Measurements from ENCODE around the gene LAMB1.
A peak's percentile ranks its signal among the peaks of the same experiment; 100 is the strongest.
"Not testable (repeated sequence)": the region's sequence is repeated elsewhere in the genome, so short reads cannot be mapped to it uniquely, and the experiment has no call there.

LAMB1 gene

DNA sequence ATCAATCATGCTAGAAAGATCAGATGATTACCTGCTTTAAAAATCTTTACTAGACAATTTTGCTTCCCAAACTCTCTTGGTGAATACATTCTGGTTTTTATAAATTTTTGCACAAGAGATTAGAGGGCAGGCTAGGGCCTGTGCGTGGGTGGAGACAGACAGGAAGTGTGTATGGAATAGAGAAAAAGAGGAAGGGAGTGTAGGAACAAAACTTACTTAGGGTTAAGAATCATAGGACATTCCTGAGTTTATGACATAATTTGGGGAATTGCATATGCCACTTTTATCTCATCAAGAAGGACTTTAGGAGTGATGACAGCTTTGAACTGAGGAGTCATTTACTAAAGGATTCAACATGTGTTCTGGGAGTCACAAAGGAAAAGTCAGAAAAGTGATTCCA, 31.3 kb downstream of the LAMB1 start:
- DNase-seq (ENCODE audit: low read depth in 2 of 2) = peak; percentile 44 to 45

DNA sequence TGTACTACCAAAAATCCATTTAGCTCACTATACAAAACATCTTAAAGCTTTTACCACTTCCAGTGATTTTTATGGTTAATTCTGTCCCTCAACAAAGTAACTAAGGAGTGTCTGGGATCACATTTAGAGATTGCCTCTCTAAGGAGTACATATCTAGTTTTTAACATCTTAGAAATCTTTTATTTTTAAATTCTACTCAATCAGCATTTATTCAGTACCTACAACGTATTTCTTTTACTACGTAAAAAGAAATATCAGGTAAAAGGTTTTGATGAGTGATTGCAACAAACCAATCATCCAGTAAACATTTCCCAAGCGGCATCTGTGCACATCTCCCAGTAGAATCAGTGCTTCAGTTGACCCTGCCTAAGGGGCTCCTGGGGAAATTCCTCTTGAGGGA, 31.9 kb downstream of the LAMB1 start:
- DNase-seq (ENCODE audit: low read depth in 2 of 2) = no peak

DNA sequence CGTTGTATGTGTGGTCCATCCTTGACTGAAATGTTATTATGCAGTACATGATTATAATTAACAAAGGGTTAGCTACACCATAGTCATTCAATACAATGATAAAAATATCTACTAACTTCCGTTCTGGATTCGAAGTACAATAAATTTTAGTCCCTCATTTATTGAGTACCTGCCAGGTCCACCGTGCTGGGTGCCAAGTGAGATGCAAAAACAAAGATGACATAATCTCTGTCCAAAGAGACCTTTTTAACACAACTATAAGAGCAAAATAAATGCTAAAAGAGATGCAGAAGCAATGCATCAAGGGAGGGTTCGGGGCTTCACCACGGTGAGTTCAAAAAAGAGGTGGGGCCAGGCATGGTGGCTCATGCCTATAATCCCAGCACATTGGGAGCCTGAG, 33.1 kb downstream of the LAMB1 start:
- no peak for DNase-seq (ENCODE audit: low read depth in 2 of 2)

DNA sequence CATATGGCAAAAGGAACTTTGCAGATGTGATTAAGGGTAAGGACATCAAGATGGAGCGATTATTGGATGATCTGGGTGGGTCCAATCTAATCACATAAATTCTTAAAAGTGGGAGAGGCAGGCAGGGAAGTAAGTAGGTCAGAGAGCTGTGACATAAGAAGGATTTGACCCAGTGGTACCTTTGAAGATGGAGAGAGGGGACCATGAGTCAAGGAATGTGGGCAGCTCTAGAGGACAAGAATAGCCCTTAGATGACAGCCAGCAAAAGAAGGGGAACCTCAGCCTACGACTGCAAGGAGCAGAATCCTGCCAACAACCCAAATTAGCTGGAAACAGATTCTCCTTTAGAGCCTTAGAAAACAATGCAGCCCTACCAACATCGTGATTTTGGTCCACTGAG, 34.5 kb downstream of the LAMB1 start:
- DNase-seq (ENCODE audit: low read depth in 2 of 2) = no peak

DNA sequence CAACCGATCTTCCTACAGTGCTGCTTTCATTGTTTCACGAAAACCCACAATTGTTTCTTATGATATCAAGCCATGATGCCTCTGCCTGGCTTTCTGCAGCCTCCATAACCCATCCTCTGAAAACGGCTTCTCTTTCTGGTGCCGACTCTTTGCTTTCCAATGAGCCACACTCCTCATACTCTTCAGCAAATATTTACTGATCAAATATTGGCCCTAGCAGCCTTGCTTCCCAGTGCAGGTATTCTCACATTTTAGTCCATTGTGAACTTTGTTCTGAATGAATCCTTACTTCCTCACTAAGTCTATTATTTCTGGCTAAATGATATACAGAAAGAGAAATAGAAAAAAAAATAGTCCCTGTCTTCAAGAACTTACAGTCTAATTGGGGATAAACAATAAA, 35.5 kb downstream of the LAMB1 start:
- no peak for DNase-seq (ENCODE audit: low read depth in 2 of 2)

DNA sequence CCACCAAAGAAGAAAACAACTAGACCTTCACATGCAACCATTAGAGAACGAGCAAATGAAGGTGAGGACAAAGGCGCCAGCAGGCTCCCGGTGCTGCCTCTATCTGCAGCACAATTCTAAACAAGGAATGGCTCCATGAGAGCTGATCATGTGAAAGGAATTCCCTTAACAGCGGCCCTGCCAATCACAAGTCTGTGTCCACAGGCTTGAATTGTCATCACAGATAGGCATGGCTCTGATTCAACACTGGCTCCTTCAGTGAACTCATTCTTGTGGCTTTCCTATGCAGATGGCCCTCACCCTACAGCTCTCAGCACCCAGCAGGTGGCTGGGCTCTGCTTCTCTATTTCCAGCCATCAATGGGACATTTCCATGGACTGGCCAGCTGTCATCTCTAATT, 36.2 kb downstream of the LAMB1 start:
- no peak for DNase-seq (ENCODE audit: low read depth in 2 of 2)

DNA sequence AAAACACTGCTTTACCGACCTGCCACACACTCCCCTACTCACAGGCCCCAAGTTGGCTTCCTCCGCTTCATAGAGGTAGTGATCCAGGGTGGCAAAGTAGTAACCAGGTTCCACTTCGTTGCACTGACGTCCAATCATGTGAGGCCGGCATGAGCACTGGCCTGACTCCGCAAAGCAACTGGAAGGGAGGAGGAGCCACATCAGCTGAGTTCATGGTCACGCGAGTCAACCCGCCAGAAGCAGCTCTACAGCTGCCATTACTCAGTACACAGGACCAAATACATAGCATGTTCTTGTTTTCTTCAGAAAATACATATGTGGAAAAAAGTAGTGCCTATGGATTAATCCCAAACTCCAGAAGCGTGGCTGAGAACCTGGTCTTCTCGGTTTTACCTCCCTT, 38.5 kb downstream of the LAMB1 start:
- DNase-seq (ENCODE audit: low read depth in 2 of 2) = no peak

DNA sequence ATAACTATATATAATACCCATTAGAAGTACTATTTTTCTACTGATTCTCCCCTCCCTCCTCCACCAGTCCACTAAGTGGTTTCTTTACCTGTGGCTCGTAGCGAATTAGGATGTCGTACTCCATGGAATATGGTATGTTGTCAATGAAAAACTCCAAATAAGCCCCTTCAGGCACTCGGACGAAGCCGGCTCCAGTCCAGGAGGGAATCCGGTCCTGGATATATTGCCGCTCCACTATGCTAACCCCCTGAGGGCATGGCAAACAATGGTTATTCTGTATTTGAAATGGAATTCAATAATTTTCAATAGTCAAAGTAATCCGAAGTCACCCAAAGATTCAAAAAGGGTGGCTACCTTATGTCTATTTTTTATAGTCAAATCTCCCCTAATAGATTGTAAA, 40.1 kb downstream of the LAMB1 start:
- no peak for DNase-seq (ENCODE audit: low read depth in 2 of 2)

DNA sequence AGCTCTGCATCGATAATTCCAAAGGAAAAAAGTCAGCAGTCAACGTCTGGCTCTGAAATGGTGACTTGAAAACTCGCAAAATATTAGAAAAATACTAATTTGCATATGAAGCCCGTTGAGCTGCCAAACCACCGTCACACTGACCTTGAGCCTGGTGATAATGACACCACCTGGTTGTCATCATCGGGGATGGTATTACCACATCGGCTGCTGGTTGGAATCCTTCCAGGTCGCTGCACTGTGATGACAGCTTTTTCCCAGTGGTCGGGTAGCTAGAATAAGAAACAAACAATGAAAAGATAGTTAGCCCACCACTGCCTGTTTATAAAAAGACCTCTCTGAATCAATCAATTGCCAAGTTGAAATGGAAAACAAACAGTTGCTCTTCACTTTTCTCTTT, 41.6 kb downstream of the LAMB1 start:
- no peak for DNase-seq (ENCODE audit: low read depth in 2 of 2)

DNA sequence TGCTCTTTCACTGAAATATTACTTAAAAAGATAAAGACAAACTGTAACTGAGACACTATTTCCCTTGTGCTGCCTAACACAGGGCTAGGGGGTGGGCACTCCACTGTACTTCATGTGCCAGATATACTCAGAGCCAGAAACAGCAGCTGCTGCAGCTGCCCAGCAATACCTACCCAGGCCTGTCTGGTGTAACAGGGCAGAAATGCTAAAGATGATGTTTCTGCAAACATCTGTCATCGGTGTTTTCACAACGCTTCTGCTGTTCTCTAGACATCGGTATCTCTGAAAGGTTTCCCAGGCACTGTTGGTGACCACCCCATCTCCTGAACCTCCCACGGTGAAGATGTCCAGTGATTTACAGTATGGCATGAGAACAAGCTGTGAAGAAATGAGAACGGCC, 42.7 kb downstream of the LAMB1 start:
- DNase-seq (ENCODE audit: low read depth in 2 of 2) = no peak

DNA sequence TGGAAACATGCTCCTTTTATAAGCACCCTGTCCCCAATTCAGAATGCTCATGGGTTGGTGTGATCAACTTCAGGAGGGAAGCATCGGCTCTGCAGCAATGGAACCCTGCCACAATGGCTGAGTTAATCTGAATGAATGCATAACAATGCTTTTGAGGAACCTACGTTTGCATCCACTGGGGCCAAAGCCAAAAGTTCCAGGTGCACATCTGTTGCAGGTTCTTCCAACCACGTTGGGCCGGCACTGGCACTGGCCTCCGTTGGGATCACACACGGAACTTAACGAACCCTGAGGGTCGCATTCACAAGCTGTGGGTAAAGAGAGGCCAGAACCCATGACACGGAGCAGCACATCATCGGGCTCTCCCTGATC, 43.4 kb downstream of the LAMB1 start:
- DNase-seq (ENCODE audit: low read depth in 2 of 2) = no peak

DNA sequence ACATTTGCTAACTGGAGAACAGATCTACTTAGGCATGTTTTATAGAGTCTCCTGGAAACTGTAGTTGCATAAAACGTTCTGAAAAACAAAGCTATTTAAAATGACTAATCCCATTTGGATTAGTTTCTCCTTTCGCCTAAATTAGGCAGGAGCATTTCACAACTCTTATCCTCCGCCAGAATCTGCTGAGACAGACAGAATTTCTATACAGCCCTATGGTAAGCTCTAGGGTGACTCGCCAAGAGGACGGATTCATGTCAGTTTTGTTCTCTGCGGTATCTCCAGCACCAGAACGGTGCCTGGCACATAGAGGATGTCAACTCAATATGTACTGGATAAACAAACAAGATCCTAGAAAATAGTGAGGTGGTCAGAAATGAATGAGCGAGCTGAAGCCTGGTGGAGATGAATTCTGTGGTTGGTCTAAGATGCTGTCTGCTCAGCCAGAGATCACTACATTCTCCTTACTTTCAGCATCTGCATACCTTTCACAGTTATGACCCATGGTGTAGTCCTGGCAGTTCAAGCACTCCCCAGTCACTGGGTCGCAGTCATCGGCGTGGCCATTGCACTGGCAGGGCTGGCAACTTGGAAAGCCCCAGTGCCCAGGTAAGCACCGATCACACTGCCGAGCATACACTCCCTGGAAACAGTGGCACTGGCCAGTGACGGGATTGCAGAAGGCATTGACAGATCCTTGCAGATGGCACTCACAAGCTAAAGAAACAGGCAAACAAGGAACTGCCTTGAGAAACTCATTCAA, 44.0 kb downstream of the LAMB1 start:
- DNase-seq (ENCODE audit: low read depth in 2 of 2) = peak; percentile 78 to 82

DNA sequence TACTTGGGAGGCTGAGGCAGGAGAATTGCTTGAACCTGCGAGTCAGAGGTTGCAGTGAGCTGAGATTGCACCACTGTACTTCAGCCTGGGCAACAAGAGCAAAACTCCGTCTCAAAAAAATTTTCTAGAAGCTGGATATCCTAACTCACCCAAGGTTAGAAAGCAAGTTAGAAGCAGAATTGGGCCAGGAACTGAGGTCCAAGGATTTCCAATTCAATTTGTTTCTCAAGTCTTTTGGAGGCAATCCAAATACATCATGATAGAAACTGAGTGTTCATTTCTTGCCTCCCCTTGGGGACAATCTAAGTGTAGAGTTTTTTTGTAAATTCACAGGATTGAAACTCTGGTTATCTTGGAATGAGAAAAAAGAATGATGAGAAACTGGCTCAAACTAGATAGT, 45.5 kb downstream of the LAMB1 start:
- DNase-seq (ENCODE audit: low read depth in 2 of 2) = no peak

DNA sequence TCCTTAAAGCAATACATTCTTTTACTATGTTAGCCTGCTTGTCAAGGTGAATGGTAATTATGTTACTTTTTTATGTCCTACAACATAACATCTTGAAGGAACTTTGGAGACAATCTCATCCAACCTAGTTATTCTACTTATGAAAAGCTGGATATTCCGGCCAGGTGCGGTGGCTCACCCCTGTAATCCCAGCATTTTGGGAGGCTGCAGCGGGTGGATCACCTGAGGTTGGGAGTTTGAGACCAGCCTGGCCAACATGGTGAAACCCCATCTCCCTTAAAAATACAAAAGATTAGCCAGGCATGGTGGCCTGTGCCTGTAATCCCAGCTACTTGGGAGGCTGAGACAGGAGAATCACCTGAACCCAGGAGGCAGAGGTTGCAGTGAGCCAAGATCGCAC, 46.0 kb downstream of the LAMB1 start:
- DNase-seq (ENCODE audit: low read depth in 2 of 2) = not testable (repeated sequence)

DNA sequence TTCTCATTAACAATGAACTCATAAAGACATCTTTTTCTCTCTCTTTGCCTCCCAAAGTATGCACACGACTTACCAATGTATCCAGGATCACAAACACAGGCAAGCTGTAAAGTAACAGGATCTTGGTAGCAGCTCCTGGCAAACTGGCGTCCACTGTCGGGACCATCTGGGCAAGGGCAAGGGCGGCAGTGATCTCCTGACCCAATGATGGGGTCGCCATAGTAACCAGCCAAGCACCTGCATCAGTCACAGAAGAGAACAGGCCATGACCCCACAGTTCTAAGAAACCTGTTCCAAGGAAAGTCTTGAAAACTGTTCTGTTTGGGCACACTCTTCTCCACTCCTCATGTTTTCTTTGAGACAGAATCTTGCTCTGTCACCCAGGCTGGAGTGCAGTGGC, 47.6 kb downstream of the LAMB1 start:
- DNase-seq (ENCODE audit: low read depth in 2 of 2) = no peak

DNA sequence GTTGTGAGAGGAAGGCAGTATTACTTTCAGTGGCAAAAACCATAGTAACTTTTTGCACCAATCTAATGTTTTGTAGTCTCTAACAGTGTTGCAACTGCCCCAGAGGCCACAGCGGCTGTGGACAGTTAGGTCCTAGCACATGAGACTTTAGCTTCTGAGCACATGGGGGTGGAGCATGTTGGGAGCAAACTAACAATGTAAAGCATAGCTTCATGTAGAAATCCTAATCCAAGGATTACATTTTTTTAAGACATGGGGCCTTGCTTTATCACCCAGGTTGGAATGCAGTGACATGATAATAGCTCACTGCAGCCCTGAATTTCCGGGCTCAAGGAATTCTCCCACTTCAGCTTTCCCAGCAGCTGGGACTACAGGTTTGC, 49.0 kb downstream of the LAMB1 start:
- DNase-seq (ENCODE audit: low read depth in 2 of 2) = no peak

DNA sequence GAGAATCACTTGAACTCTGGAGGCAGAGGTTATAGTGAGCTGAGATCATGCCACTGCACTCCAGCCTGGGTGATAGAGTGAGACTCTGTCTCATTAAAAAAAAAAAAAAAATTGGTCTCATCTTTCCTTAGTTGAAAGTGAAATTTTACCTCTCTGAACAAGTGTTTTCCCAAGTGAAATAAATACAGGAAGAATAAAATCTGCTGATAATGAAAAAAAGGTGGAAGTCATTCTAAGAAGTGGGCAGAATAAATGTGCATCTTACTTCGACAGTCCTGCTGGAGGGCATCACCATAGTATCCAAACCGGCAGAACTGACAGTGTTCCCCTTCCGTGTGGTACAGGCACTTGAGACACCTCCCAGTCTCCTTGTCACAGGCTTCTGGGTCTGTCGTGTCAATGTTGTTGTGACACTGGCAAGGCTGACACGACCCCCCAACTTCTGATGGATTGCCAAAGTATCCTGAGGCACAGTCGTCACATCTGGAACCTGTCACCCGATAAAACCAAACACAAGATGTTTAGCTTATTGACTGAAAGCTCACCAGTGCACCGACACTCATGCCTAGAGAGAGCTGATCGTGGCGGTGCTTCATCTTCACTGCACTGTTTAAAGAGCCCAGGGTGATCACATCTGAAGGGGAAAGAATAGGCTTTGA, 49.6 kb downstream of the LAMB1 start:
- no peak for DNase-seq (ENCODE audit: low read depth in 2 of 2)

DNA sequence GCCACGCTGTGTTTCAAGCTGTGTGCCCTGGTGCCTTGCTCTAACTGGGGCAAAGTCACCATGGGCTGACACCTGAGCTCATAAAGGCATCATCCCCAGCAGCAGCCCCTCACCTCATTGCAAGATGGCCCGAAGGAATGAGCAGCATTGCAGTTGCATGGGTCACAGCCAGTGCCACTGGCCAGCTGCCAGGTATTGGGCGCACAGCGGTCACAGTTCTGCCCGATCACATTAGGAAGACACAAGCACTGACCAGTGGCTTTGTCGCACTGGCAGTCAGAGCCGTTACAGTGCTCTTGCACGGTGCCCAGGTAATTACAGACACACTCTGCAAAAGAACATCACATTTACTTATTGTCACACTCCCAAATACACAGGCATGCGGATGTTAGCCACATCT, 51.1 kb downstream of the LAMB1 start:
- no peak for DNase-seq (ENCODE audit: low read depth in 2 of 2)

DNA sequence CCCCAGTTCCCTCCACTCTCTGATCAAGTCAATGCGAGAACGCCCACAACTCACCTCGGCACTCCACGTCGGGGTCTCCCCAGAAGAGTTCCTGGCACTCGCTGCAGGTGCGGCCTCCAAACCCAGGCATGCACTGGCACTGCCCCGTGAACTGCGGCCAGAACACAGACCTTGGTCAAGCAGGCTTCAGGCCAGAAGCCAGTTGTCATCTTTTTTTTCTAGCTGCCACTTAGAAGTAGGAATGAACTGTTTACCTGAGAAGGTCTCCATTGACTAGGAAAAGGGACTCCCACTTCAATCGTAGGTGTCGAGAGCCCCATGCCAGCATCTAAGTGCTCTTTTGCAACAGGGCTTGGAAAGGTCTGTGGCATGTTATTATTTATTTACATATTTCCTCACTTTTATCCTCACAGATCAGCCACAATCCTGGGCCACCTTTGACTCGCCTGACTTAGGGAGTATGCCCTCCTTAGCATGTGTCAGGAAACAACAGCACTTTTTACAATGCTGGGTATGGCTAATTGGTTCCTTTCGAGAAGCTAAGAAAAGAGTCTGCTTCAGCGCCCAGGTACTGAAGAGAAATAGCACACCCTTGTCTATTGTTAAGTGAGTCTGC, 51.7 kb downstream of the LAMB1 start:
- DNase-seq (ENCODE audit: low read depth in 2 of 2) = no peak

DNA sequence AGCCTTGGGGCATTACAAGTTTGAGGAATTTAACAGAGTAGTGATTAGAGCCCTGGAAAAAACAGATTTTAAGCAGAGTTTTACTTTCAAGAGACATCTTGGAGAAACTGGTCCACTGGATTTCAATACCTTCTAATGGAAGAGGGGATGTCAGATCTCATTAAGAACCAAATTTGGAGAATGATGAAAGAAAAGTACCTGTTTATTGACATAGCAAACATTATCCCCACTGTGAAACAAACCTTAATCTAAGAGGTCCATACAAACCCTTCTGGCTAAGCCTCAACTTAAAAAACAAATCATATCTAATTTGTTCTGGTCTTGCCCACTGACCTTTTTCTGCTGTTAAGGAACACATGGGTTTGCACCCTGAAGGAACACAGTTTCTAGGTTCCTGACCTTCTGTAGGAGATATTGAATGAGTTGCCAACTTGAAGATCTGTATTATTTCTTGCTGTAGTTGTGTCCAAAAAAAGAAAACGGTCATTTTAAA, 53.5 kb downstream of the LAMB1 start:
- DNase-seq (ENCODE audit: low read depth in 2 of 2) = no peak

DNA sequence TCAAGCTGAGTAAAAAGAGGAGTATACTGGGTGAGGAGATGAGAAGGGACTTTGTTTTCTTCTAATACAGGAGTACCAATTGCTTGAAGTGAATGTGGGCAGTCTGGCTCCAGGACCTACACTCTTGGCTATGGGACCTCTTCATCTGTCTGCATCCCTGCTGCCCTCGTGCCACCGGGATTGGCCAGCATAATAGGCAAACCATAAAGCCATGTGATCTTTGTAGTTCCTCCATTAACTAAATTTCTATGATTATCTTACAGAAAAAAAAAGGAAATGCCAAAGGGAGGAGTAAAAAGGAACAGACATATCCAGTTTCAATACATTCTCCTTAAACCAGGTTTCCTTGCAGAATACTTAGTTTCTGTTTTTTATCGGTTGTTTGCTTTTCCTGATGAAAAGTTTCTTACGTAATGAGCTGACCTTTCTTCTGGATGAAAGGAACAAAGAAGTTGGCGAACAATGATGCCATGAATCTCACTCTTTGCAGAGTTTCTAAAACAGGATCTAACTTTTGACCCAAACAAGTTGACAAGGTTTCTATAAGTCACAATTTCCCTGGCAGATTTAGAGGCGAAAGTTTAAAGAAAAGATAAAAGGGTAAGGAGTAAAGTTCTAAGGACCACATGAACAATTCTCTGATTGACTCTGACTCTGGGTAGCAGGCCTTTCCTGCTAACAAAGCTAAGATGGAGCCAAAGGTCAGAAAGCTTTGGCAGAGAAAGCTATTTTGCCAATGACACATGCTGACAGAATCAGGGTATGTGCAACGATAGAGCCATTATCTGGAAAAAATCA, 54.1 kb downstream of the LAMB1 start:
- DNase-seq (ENCODE audit: low read depth in 2 of 2) = peak in 1 of 2 experiments; percentile 45

DNA sequence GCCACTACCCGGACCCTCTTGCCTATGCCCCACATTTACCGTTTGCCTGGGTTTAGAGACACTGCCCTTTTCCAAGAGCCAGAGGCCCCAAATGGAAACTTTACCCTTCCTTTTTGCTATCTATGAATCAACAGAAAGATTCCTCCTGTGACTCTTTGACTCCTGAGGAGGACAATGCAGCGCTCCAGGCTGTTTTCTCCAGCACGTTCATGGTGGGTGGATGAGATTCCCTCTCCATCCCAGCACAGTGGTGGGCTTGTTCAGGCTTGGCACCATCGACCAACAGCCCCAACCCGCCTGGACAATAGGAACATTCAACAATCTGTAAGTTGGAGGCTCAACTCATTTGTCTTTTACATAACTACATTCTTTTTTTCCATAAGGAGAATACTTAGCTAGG, 56.1 kb downstream of the LAMB1 start:
- no peak for DNase-seq (ENCODE audit: low read depth in 2 of 2)
